Activated CD4-positive, alpha-beta T cell treated with anti-CD3 and anti-CD28 coated beads, Interleukin-2, amount 10 ng/mL, durations not matched to agents 7 days and 5 days (primary cell): ENCODE measurements around the gene WSB1. TPM values are rescaled to one million over a fixed set of nuclear protein-coding genes. Genes with fewer than 3 reads are reported as not detected.

ENCODE experiments used
- CTCF ChIA-PET: fragments of 350-600 bp; sonication (Branson Sonifier 250); formaldehyde crosslinking; loops from one replicate; lab custom pipeline; 2021; ENCODE audit warnings: antibody characterized with exemption; lab: Charles Lee
- POLR2A ChIA-PET: fragments of 350-600 bp; sonication (Branson Sonifier 250); formaldehyde crosslinking; loops from one replicate; lab custom pipeline; 2021; ENCODE audit warnings: antibody characterized with exemption; lab: Charles Lee
- DNase-seq: peaks from one replicate; pipeline ENCODE4 v3.0.0-alpha.2; 2020
- H3K27ac Mint-ChIP-seq: one replicate; pipeline ENCODE4 v1.8.0; 2021; ENCODE audit warnings: mild to moderate bottlenecking, moderate library complexity, mixed read lengths
- H3K27me3 Mint-ChIP-seq: one replicate; pipeline ENCODE4 v1.8.0; 2021; ENCODE audit warnings: mixed read lengths
- H3K36me3 Mint-ChIP-seq: one replicate; pipeline ENCODE4 v1.8.0; 2021; ENCODE audit warnings: low read depth, mixed read lengths
- H3K4me1 Mint-ChIP-seq: one replicate; pipeline ENCODE4 v1.8.0; 2021; ENCODE audit warnings: mixed read lengths
- H3K4me3 Mint-ChIP-seq: one replicate; pipeline ENCODE4 v1.8.0; 2021; ENCODE audit warnings: mild to moderate bottlenecking, moderate library complexity, mixed read lengths
- H3K9me3 Mint-ChIP-seq: one replicate; pipeline ENCODE4 v1.8.0; 2021; ENCODE audit warnings: mixed read lengths
- total RNA-seq, 2 experiments: library from RNA; stranded (reverse); gene quantifications; one replicate each; pipeline ENCODE4 v1.2.3, GENCODE V29; 2021

The WSB1 gene
- total RNA-seq, 2 experiments from 2014 or later, result 107 to 111 TPM

GRCh38 chr17:27299384-27300049, 5.6 kb downstream of the WSB1 start:
- POLR2A ChIA-PET, result no interaction called here
- DNase-seq, result no peak
- Mint-ChIP-seq H3K36me3 (peaks cover 27% of the 10 kb centered on the region), H3K27ac (peak overlapping the region; percentile 7), H3K9me3 (no peaks in the 10 kb centered on the region), H3K4me3 (no peak overlapping the region), H3K27me3 (no peaks in the 10 kb centered on the region), H3K4me1 (peaks cover 47% of the 10 kb centered on the region)
- CTCF ChIA-PET, result interaction anchor here (1.5 kb wide), 1 partner anchor 13 kb away, joined by 4 read pairs; no protein-coding TSS in a partner anchor

GRCh38 chr17:27303734-27304133, 9.8 kb downstream of the WSB1 start:
- Mint-ChIP-seq H3K36me3 (peaks cover 33% of the 10 kb centered on the region), H3K9me3 (no peaks in the 10 kb centered on the region), H3K4me1 (peaks cover 22% of the 10 kb centered on the region), H3K27ac (no peak overlapping the region), H3K4me3 (no peak overlapping the region), H3K27me3 (no peaks in the 10 kb centered on the region)
- CTCF ChIA-PET, result interaction anchor here (0.8 to 1.6 kb wide), 3 partner anchors 11 to 298 kb away, joined by 3 read pairs; no protein-coding TSS in a partner anchor
- DNase-seq, result no peak
- POLR2A ChIA-PET, result no interaction called here

- Mint-ChIP-seq H3K4me3 (no peak overlapping the region), H3K36me3 (peaks cover 44% of the 10 kb centered on the region), H3K4me1 (peaks cover 7% of the 10 kb centered on the region), H3K27ac (no peak overlapping the region), H3K9me3 (no peaks in the 10 kb centered on the region), H3K27me3 (no peaks in the 10 kb centered on the region)
- ChIA-PET CTCF (interaction anchor here (1.2 kb wide), 1 partner anchor 9 kb away, joined by 3 read pairs; no protein-coding TSS in a partner anchor), POLR2A (no interaction called here)
- DNase-seq, result no peak
Measured at GRCh38 chr17:27306276-27306835, 12.4 kb downstream of the WSB1 start.

GRCh38 chr17:27310565-27311110, 16.7 kb downstream of the WSB1 start:
- no peaks in the 10 kb centered on the region for H3K27me3 Mint-ChIP-seq
- no peak overlapping the region for H3K27ac Mint-ChIP-seq
- no peaks in the 10 kb centered on the region for H3K9me3 Mint-ChIP-seq
- no peak overlapping the region for H3K4me3 Mint-ChIP-seq
- CTCF ChIA-PET, result interaction anchor here (0.5 to 1.6 kb wide), 2 partner anchors 13 to 18 kb away, joined by 3 to 4 read pairs; no protein-coding TSS in a partner anchor
- POLR2A ChIA-PET, result no interaction called here
- no peak for DNase-seq
- H3K4me1 Mint-ChIP-seq, result peaks cover 3% of the 10 kb centered on the region
- peaks cover 58% of the 10 kb centered on the region for H3K36me3 Mint-ChIP-seq

GRCh38 chr17:27313301-27313700, 19.4 kb downstream of the WSB1 start:
- H3K36me3 Mint-ChIP-seq, result peaks cover 62% of the 10 kb centered on the region
- DNase-seq, result no peak
- CTCF ChIA-PET, result interaction anchor here (0.6 to 1.3 kb wide), 5 partner anchors 13 to 338 kb away, joined by 3 to 4 read pairs (median 4); no protein-coding TSS in a partner anchor
- no peak overlapping the region for H3K4me3 Mint-ChIP-seq
- H3K27me3 Mint-ChIP-seq, result no peaks in the 10 kb centered on the region
- no peaks in the 10 kb centered on the region for H3K9me3 Mint-ChIP-seq
- POLR2A ChIA-PET, result no interaction called here
- no peak overlapping the region for H3K27ac Mint-ChIP-seq
- peaks cover 3% of the 10 kb centered on the region for H3K4me1 Mint-ChIP-seq

- DNase-seq, result no peak
- Mint-ChIP-seq H3K9me3 (no peaks in the 10 kb centered on the region), H3K27ac (no peak overlapping the region), H3K27me3 (no peaks in the 10 kb centered on the region), H3K4me3 (no peak overlapping the region), H3K36me3 (peaks cover 59% of the 10 kb centered on the region), H3K4me1 (peaks cover 3% of the 10 kb centered on the region)
- CTCF ChIA-PET, result interaction anchor here (1.5 to 3.4 kb wide), 3 partner anchors 9 to 21 kb away, joined by 3 to 9 read pairs (median 4); partner anchors contain the start of gene WSB1
- POLR2A ChIA-PET, result no interaction called here
Measured at GRCh38 chr17:27315322-27315721, 21.4 kb downstream of the WSB1 start.

GRCh38 chr17:27315796-27316465, 22.0 kb downstream of the WSB1 start:
- ChIA-PET POLR2A (no interaction called here), CTCF (interaction anchor here (1.5 to 3.4 kb wide), 3 partner anchors 9 to 22 kb away, joined by 3 to 9 read pairs (median 4); partner anchors contain the start of gene WSB1)
- no peaks in the 10 kb centered on the region for H3K4me1 Mint-ChIP-seq
- peaks cover 53% of the 10 kb centered on the region for H3K36me3 Mint-ChIP-seq
- H3K27ac Mint-ChIP-seq, result no peak overlapping the region
- H3K27me3 Mint-ChIP-seq, result no peaks in the 10 kb centered on the region
- H3K9me3 Mint-ChIP-seq, result no peaks in the 10 kb centered on the region
- no peak overlapping the region for H3K4me3 Mint-ChIP-seq
- no peak for DNase-seq

- Mint-ChIP-seq H3K9me3 (no peaks in the 10 kb centered on the region), H3K4me1 (no peaks in the 10 kb centered on the region), H3K27ac (no peak overlapping the region), H3K4me3 (no peak overlapping the region), H3K36me3 (peaks cover 36% of the 10 kb centered on the region), H3K27me3 (no peaks in the 10 kb centered on the region)
- DNase-seq, result no peak
- ChIA-PET CTCF (interaction anchor here (1.0 kb wide), 1 partner anchor 24 kb away, joined by 4 read pairs; the partner anchor contains the start of gene WSB1), POLR2A (no interaction called here)
Measured at GRCh38 chr17:27318228-27318627, 24.3 kb downstream of the WSB1 start.

- Mint-ChIP-seq H3K4me3 (no peak overlapping the region), H3K9me3 (no peaks in the 10 kb centered on the region), H3K36me3 (peaks cover 34% of the 10 kb centered on the region), H3K4me1 (no peaks in the 10 kb centered on the region), H3K27ac (no peak overlapping the region), H3K27me3 (no peaks in the 10 kb centered on the region)
- POLR2A ChIA-PET, result no interaction called here
- no peak for DNase-seq
- CTCF ChIA-PET, result interaction anchor here (1.0 kb wide), 1 partner anchor 24 kb away, joined by 4 read pairs; the partner anchor contains the start of gene WSB1
Measured at GRCh38 chr17:27318633-27319032, 24.7 kb downstream of the WSB1 start.

GRCh38 chr17:27319541-27320221, 25.8 kb downstream of the WSB1 start:
- Mint-ChIP-seq H3K4me1 (no peaks in the 10 kb centered on the region), H3K36me3 (peaks cover 30% of the 10 kb centered on the region), H3K27ac (no peak overlapping the region), H3K9me3 (no peaks in the 10 kb centered on the region), H3K4me3 (no peak overlapping the region), H3K27me3 (no peaks in the 10 kb centered on the region)
- no peak for DNase-seq
- CTCF ChIA-PET, result interaction anchor here (1.1 to 1.3 kb wide), 2 partner anchors 23 to 25 kb away, joined by 3 to 4 read pairs; no protein-coding TSS in a partner anchor
- POLR2A ChIA-PET, result no interaction called here

- H3K9me3 Mint-ChIP-seq, result no peaks in the 10 kb centered on the region
- ChIA-PET POLR2A (no interaction called here), CTCF (interaction anchor here (1.1 to 1.3 kb wide), 2 partner anchors 24 to 25 kb away, joined by 3 to 4 read pairs; no protein-coding TSS in a partner anchor)
- no peak for DNase-seq
- H3K27ac Mint-ChIP-seq, result no peak overlapping the region
- no peaks in the 10 kb centered on the region for H3K27me3 Mint-ChIP-seq
- H3K36me3 Mint-ChIP-seq, result peaks cover 25% of the 10 kb centered on the region
- no peak overlapping the region for H3K4me3 Mint-ChIP-seq
- H3K4me1 Mint-ChIP-seq, result no peaks in the 10 kb centered on the region
Measured at GRCh38 chr17:27320222-27320560, 26.3 kb downstream of the WSB1 start.

GRCh38 chr17:27321372-27321771, 27.5 kb downstream of the WSB1 start:
- peaks cover 14% of the 10 kb centered on the region for H3K36me3 Mint-ChIP-seq
- POLR2A ChIA-PET, result no interaction called here
- H3K9me3 Mint-ChIP-seq, result no peaks in the 10 kb centered on the region
- no peaks in the 10 kb centered on the region for H3K4me1 Mint-ChIP-seq
- CTCF ChIA-PET, result interaction anchor here (0.6 kb wide), 1 partner anchor 168 kb away, joined by 3 read pairs; no protein-coding TSS in a partner anchor
- no peak overlapping the region for H3K4me3 Mint-ChIP-seq
- no peak overlapping the region for H3K27ac Mint-ChIP-seq
- DNase-seq, result no peak
- no peaks in the 10 kb centered on the region for H3K27me3 Mint-ChIP-seq
